ENCODE measurements around the gene ABCC6. TPM values are rescaled to one million over a fixed set of nuclear protein-coding genes. Genes with fewer than 3 reads are reported as not detected.
A peak's percentile ranks its signal among the peaks of the same experiment; 100 is the strongest.

ABCC6 gene
- total and polyA plus RNA-seq, 2 of the 13 experiments (the other 11 are each of a cell fraction or from before 2014, with no cell fraction given): 82.4 to 105 TPM

- TF ChIP-seq ZNF761 (CRISPR knock-in tag; conservative IDR thresholded peaks at IDR 0.05) (no peak), FUBP1 (CRISPR knock-in tag; IDR thresholded peaks at IDR 0.05; ENCODE audit: borderline replicate concordance) (no peak), ZNF652 (CRISPR knock-in tag; IDR thresholded peaks at IDR 0.05; ENCODE audit: borderline replicate concordance, low read depth) (no peak), TRAFD1 (CRISPR knock-in tag; IDR thresholded peaks at IDR 0.05; ENCODE audit: borderline replicate concordance) (no peak), RBAK (CRISPR knock-in tag; IDR thresholded peaks at IDR 0.05) (no peak), ATRX (CRISPR knock-in tag; IDR thresholded peaks at IDR 0.05; ENCODE audit: borderline replicate concordance) (no peak), ZNF646 (CRISPR knock-in tag; IDR thresholded peaks at IDR 0.05) (peak; percentile 29; the same call in 1 of the 2 replicates), ZNF619 (CRISPR knock-in tag; IDR thresholded peaks at IDR 0.05) (no peak), ZBTB7B (CRISPR knock-in tag; IDR thresholded peaks at IDR 0.05) (no peak), GPBP1L1 (CRISPR knock-in tag; IDR thresholded peaks at IDR 0.05) (no peak), BCLAF1 (IDR thresholded peaks at IDR 0.05) (no peak), ZNF775 (CRISPR knock-in tag; IDR thresholded peaks at IDR 0.05; ENCODE audit: borderline replicate concordance) (no peak), GABPB1 (CRISPR knock-in tag; IDR thresholded peaks at IDR 0.05) (no peak)
Observed at GRCh38 chr16:16146380-16147315, 76.6 kb downstream of the ABCC6 start (continued).

Data from HepG2 (cell line).